ENCODE data around the gene MUC5B. TPM values are rescaled to one million over a fixed set of nuclear protein-coding genes. Genes with fewer than 3 reads are reported as not detected.

The MUC5B gene
- total and polyA plus RNA-seq, 2 of the 13 experiments (the other 11 are each of a cell fraction or from before 2014, with no cell fraction given), result 0.01 TPM; not detected in 1

DNA sequence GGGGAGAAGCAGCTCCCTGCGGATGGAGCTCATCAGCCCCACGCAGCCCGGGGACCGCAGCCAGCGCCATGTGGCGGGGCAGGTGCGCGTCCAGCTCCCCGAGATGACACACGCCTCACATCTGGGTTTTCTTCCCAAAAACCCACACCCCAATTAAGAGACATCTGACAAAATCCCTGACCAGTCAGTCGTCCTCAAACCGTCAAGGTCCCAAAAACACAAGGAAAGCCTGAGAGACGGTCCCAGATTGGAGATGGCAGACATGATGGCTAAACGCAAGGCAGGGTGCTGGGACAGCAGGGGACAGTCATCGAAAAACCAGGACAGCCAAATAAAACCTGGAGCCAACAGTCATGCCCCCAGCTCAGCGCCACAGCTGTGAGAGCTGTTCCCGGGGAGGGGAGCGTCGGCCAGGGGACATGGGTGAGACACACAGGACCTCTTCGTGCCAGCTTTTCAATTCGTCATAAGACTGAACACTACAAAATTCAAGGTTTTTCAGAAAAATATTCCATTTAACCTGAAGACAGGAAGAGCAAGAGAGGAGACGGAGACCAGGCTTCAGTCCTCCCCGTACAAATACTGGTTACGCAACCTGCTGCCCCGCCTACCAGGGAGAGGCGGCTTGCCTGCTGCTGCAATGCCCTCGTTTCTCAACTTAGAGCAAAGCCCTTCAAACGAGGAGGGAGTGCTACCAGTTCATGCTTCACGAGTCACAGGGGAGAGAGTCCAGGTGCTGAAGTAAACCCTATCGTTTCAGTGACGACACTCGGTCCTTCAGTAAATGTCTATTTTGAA is 76.0 kb downstream of the MUC5B start (continued):
- TF ChIP-seq ZNF296 (CRISPR knock-in tag; conservative IDR thresholded peaks at IDR 0.05) (no peak), MXD4 (CRISPR knock-in tag; IDR thresholded peaks at IDR 0.05) (no peak), JUN (CRISPR knock-in tag; IDR thresholded peaks at IDR 0.05) (no peak), KDM4B (CRISPR knock-in tag; IDR thresholded peaks at IDR 0.05) (peak; percentile 62; the same call in 1 of the 2 replicates), HMGXB4 (CRISPR knock-in tag; IDR thresholded peaks at IDR 0.05; ENCODE audit: borderline replicate concordance in 1 of 2, low read depth in 1 of 2) (0 out of 4 replicates have a peak, but pooled peaks of 1 of the 2 experiments have one; percentile 36), ZNF34 (CRISPR knock-in tag; IDR thresholded peaks at IDR 0.05; ENCODE audit: borderline replicate concordance) (no peak), THAP7 (CRISPR knock-in tag; IDR thresholded peaks at IDR 0.05) (no peak), SMC3 (IDR thresholded peaks at IDR 0.05; ENCODE audit: low read length) (peak; percentile 25; the same call in 1 of the 2 replicates), ZNF784 (CRISPR knock-in tag; IDR thresholded peaks at IDR 0.05; ENCODE audit: borderline replicate concordance) (no peak), CENPT (CRISPR knock-in tag; IDR thresholded peaks at IDR 0.05; ENCODE audit: low read depth) (no peak), ZNF256 (CRISPR knock-in tag; conservative IDR thresholded peaks at IDR 0.05) (no peak), TAF1 (CRISPR knock-in tag; IDR thresholded peaks at IDR 0.05) (no peak), TARDBP (CRISPR knock-in tag; IDR thresholded peaks at IDR 0.05) (peak; percentile 88), CREM (IDR thresholded peaks at IDR 0.05) (no peak), CREM (CRISPR knock-in tag; IDR thresholded peaks at IDR 0.05) (no peak), ZNF850 (CRISPR knock-in tag; conservative IDR thresholded peaks at IDR 0.05) (no peak), KDM6A (CRISPR knock-in tag; IDR thresholded peaks at IDR 0.05; ENCODE audit: low read depth) (peak; percentile 33; the same call in 1 of the 2 replicates), MTF1 (CRISPR knock-in tag; IDR thresholded peaks at IDR 0.05) (no peak), ZNF280B (CRISPR knock-in tag; IDR thresholded peaks at IDR 0.05; ENCODE audit: borderline replicate concordance) (no peak), HNF1B (CRISPR knock-in tag; IDR thresholded peaks at IDR 0.05) (peak; percentile 86; the same call in 1 of the 2 replicates), RARG (CRISPR knock-in tag; IDR thresholded peaks at IDR 0.05; ENCODE audit: low read depth) (no peak), ZNF761 (CRISPR knock-in tag; conservative IDR thresholded peaks at IDR 0.05) (0 out of 2 replicates have a peak, but pooled peaks have one; percentile 70), IRF2 (CRISPR knock-in tag; IDR thresholded peaks at IDR 0.05) (peak; percentile 89), SRSF4 (IDR thresholded peaks at IDR 0.05; ENCODE audit: low read depth, low read length, poor library complexity, severe bottlenecking) (no peak)

Measured in HepG2 (cell line).